HG02610 (cell line): Measurements from ENCODE around the gene NDUFB11.
A peak's percentile ranks its signal among the peaks of the same experiment; 100 is the strongest.

Experiments
- ATAC-seq: cut with Tn5 transposase; IDR thresholded peaks from one replicate; pipeline ENCODE4 v1.9.1; 2021; ENCODE audit warnings: mild to moderate bottlenecking, moderate library complexity; ENCODE audit not compliant: unreplicated experiment

NDUFB11 gene

DNA sequence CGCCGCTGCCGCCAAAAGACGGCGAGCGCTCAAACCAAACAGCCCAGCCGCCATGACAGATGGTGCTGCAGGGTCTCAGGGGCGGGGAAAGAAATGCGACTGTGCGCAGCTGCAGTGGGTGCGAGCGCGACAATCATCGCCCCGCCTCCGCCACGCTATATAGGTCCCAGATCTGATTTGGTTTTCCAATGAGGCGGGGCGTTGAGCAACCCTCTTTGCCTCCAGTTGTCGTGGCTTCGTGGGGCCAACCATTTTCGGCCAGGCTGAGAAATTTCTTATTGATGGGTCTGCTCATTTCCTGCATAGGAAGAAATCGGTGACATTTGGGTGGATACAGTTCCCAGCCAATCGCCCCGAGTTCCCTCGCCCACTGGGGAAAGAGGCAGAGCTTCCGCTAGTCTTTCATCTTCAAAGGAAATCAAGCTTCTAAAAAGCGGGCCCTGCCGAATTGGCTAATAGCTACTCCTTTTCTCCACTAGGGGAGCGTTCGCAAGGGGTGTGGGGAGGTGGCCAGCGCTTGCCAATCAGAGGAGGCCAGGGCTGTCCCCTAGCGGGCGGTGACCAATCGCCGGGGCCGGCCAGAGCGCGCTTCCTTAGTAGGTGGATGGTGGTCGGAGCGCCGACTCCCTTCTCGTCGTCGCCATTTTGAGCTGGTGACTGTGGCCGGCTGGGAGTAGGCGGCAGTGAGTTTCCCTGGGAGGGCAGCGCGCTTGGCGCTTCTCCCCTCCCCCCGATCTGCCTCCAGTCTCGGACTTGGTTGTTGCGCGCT lies at the start of gene NDUFB11, which contains the start of gene RBM10:
Gene NDUFB11 (minus strand): TSS at position 77 of the 769 bp plus-strand sequence. CDS start 23 bp downstream, at position 54.
Gene RBM10 (plus strand): TSS at position 596 of the 769 bp plus-strand sequence. CDS start 2,261 bp downstream, outside the sequence.
- peak; percentile 93 for ATAC-seq

DNA sequence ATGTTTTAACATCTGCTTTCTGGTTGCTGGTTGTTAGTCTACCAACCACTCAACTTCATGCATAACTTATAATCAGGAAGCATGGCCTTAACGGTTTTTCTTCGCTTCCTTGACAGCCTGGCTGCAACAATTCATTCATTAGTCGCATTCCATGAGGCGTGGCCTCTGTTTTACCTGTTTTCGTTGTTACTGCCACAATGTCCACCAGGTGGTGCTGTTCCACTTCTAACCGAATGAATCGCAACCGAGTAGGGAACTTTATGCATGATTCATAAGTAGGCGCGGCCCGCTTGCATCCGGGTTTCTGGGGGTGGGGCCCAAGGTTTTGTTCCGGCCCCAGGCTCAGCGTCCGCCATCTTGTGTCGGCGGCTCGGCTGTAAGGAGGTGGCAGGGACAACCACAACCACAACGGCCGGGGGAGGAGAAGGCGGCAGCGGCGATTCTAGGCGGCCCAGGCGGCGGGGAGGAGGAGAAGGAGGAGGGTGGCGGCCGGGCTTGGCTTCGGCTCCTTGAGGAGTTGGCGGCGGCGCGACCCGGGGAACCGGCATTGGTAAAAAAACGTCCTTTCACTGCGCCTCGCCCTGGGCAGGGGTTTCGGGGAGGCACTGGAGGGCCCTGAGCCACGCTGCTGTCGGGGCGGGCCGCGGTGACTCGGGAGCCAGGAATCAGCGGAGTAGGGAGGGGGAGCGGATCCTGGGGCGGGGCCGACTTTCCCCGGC lies 49.1 kb upstream of the NDUFB11 start, which contains the start of gene UBA1:
Gene UBA1 (plus strand): TSS at position 355 of the 719 bp plus-strand sequence. CDS start 4,974 bp downstream, outside the sequence.
- peak; percentile 62 for ATAC-seq

DNA sequence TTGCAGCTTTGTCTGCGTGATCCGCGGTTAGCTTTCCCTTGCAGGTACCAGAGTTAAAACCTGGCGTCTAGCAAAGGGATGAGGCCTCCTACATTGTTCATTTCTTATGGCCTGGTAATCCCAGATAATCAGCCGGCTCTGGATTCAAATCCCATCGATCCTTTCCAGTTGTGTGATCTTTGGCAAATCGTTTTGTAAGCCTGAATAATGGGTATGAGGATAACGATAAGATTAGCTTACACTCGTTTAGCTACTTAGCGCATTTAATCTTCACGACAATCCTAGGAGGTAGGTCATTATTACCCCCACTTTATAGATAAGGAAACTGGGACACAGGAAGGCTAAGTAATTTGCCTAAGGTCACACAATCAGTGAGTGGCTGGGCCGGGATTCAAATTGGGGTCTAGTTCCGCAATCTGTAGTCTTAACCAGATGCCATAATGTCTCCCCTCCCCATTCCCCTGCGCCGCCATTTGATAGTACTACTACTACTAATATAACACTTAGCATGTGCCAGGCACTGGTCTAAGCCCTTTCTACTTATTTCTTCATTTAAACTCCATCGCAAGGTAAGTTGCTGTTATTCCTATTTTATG lies 47.4 kb upstream of the NDUFB11 start:
- no peak for ATAC-seq

DNA sequence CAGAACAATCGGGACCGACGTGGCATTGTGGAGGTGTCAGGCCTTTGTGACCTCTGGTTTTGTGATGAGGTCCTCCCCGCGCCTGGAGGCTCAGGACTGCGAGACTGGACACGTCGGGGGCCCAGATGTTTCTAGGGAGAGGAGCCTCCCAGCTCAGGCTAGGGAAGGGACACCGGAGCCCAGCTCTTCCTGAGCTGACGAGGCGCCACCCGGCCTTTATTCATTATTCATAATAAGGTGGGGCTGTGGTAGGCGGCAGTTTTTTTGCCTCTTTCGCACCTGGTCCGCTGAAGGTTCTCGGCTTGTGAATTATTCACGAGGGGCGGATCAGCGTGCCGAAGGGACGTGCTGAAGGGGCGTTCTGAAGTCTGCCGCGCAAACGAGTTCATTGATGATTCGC lies 46.8 kb upstream of the NDUFB11 start:
- no peak for ATAC-seq

DNA sequence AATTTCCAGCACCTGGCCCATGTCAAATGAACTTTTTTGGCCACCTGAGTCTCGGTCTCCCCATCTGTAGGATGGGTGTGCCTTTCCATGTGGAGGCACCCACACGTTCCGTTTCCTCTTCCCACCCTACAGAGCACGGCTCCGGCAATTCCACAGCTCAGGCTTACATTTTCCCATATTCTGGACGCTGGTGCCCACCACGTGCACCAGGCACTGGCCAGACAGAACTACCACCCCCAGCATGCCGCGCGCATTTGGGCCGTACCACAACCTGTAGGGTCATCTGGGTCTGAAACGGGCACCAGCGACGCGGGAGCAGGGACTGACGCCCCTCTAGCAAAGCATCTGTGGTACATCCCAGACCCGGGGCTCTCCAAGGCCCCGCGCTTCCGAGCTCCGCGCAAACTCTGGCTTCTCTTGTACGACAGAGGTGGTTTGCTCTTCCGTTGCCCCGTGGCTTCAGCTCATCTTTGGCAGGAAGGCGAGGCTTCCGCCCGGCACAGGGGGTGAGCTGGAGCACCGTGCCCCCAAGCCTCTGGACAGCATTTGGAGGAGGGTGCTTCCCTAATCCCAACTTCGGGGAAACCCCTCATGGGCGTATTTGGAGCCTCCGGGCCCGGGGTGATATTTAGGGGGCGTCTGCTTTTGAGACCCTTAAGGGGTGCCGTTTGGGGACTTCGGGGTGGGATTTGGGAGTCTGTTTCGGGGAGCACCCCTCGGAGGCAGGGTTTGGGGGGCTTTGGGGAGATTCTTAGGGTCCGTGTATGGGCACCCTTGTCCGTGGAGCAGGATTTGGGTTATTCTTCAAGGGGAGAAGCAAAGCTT lies 46.2 kb upstream of the NDUFB11 start:
- ATAC-seq, result peak; percentile 78

DNA sequence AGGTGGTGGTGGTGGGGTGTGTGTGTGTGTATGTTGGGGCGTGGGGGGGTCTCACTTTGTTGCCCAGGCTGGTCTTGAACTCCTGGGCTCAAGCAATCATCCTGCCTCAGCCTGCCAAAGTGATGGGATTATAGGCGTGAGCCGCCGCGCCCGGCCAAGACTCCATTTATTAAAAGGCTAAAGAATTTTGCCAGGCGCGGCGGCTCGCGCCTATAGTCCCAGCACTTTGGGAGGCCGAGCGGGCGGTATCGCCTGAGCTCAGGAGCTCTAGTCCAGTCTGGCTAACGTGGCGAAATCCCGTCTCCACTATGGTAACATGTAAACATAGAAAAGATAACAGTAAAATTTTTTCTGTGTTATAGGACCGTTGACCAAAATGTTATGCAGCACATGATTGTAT lies 45.4 kb upstream of the NDUFB11 start:
- ATAC-seq, result no peak

DNA sequence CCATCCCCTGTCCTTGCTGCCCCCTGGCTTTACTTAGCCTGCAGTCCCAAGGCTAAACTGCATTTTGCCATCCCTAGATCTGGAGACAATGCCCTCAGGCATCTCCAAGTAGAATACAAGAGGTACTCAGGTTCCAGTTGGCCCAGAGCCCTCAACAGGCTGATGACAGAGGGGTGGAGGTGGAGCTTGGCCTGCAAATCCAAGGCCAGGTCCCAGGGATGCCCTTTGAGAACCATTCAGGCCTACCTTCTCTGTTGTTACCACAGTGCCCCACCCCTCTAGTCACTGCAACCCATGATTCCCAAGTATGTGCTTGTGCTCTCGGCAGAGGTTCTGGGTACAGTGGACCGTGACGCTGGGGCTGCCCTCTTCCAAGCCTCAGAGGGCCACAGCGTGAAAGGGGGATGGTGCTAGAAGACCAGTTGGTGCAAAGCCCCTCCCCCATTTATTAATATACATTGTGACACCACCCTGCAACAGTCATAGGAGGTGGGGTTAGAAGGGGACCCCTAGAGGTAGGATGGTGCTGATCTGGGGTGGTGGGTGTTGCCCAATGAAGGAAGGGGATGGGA lies 42.7 kb upstream of the NDUFB11 start:
- no peak for ATAC-seq

DNA sequence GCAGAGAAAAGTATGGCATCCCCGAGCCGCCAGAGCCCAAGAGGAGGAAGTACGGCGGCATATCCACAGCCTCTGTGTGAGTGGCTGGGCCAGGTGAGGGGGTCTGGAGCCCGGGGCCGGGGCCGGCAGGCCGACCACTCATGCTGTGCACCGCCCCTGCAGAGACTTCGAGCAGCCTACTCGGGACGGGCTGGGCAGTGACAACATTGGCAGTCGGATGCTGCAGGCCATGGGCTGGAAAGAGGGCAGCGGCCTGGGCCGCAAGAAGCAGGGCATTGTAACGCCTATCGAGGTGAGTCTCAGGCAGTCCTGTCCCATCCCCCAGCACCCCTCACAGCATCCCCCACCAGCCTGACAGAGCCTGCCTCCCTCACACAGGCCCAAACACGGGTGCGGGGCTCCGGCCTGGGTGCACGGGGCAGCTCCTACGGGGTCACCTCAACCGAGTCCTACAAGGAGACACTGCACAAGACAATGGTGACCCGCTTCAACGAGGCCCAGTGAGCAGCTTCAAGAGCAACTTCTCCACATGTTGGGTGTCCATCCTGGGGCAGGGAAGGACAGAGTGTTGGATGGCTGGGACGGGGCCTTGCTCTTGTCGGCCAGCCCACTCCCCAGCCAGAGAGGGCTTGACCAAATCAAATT lies 41.7 kb upstream of the NDUFB11 start:
- ATAC-seq, result no peak

DNA sequence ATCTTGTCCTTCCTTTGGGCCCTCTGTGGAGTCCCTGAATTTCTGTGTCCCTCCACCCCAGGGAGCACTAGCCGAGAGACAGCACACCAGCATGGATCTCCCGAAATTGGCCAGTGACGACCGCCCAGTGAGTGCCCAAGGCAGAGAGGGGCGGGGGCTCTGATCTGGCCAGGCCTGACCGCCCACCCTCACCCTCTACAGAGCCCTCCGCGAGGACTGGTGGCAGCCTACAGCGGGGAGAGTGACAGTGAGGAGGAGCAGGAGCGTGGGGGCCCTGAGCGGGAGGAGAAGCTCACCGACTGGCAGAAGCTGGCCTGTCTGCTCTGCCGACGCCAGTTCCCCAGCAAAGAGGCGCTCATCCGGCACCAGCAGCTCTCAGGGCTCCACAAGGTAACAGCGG lies 40.7 kb upstream of the NDUFB11 start:
- ATAC-seq, result no peak

DNA sequence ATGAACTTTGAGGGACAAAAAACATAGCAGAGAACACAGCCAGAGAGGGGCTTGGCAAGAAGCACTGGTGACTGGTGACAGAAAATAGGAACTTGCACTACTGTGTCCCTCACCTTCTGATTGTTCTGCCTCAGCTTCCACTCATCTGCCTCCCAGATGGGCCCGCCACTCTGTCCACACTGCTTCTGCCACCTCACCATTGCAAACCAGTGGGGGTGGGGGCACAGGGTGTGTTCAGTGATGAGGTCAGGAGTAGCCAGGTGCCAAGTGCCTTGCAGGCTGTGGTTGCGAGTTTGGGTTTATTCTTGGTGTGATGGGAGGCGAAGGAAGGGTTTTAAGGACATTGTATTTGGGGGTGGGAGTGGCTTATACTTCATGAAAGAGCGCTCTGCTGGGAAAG lies 40.0 kb upstream of the NDUFB11 start:
- ATAC-seq, result no peak

DNA sequence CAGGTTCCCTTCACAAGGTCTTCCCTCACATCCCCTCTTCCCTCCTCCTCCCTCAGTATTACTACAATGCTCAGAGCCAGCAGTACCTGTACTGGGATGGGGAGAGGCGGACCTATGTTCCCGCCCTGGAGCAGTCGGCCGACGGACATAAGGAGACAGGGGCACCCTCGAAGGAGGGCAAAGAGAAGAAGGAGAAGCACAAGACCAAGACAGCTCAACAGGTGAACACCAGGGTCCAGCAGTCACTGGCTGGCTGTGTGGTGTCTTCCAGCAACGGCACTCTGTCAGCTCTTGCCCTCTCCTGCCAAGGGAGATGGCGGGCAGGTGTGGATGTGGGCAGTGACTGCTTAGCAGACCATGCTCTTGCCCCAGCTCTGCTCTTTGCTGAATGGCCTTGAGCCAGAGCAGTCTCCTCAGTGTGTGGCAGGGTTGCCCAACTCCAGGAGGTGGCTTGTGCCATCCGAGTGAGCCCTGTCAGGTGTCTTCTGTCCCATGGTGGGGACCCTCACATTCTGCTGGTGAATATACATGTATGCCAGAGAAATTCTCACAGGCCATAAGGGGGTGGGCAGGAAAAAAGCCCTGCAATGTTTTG lies 37.7 kb upstream of the NDUFB11 start:
- no peak for ATAC-seq

DNA sequence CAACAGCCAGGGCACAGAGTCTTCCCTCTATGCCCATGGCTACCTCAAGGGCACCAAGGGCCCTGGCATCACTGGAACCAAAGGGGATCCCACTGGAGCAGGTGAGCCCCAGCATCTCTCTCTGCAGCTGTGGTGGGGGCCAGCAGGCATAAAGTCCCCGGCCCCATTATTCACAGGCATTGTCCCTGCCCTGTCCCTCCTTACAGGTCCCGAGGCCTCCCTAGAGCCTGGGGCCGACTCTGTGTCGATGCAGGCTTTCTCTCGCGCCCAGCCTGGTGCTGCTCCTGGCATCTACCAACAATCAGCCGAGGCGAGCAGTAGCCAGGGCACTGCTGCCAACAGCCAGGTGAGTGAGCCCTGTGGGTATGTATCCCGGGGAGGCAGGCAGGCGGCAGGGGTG lies 36.8 kb upstream of the NDUFB11 start:
- no peak for ATAC-seq

DNA sequence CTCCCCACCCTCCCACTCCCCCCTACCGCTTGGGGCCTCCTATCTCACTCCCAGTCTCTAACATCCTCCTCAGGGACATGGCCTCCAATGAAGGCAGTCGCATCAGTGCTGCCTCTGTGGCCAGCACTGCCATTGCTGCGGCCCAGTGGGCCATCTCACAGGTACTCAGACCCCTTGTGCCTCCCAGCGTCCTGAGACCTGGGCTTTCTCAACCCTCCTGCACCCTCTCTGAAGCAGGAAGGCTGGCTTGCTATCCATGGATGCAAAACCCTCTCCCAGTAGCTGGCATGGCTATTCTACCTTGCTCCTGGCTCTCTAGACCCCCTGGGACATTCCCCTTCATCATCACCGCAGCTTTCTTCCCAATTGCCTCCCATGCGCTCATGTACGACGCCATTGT lies 35.8 kb upstream of the NDUFB11 start:
- ATAC-seq, result no peak

DNA sequence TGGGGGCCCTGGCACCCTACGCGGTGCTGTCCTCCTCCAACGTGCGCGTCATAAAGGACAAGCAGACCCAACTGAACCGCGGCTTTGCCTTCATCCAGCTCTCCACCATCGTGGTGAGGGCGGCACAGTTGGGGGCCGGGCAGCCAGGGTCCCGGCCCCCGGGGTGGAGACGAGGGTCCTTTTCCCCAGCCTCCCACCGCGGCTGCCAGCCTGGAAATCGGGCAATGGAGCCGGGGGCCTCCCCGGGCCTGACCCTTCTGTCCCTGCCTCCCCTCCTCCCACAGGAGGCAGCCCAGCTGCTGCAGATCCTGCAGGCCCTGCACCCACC lies 35.4 kb upstream of the NDUFB11 start:
- no peak for ATAC-seq

DNA sequence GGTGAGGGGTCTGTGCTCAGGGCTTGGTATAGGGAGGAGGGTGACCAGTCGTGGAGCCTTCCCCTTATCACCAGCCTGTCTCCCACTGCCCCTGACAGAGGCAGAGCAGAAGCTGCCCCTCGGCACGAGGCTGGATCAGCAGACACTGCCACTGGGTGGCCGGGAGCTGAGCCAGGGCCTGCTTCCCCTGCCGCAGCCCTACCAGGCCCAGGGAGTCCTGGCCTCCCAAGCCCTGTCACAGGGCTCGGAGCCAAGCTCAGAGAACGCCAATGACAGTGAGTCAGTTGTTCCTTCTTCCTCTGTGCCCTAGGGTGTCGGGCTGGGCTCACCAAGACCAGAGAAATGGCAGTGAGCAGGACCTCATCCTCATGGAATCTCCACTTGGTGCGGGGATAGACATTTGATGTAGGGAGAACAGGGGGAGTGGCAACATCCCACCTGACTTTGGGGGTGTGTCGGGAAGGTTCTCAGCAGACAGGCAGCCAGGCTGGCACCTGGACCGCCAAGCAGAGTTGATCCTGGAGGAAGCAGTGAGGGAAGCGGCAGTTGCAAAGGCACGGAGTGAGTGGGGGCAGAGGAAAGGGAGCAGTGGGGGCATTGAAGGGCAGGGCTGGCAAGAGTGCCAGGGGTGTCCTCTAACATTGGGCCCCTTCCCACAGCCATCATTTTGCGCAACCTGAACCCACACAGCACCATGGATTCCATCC lies 34.9 kb upstream of the NDUFB11 start:
- no peak for ATAC-seq

DNA sequence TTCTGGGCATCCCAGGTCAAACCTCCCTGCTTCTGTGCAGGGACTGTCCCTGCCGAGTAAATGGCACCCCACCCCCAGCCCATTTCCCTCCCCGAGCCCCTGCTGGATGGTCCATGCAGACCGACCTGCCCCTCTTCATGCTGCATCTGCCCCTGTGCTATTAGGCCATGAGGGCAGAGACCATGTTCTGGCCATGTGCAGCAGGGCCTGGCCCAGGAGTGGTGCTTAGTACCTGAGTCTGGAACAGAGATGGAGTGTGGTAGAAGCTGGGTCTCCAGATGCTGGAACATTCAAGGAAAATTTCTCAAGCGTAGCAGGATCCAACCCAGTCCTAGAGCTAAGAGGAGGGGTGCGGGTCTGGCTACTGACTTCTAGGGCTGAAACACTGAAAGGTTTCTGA lies 33.8 kb upstream of the NDUFB11 start:
- ATAC-seq, result no peak

DNA sequence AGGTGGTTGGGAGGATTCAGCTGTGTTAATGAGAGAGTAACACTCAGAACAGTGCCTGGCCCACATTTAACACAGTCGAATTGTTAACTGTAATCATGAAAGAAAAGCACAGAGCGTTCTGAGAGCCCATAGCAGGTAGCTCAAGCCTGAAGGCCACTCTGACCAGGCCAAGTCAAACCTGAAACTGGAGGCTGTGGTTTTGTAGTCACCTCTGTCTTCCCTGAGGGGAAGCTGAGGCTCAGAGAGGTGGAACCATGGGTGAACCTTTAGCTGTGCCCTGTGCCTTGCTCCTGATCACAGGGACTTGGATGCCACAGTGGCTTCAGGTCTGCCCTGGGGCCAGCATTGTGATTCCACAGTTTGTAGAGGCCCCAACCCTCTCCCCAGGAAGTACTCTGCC lies 32.6 kb upstream of the NDUFB11 start:
- no peak for ATAC-seq

DNA sequence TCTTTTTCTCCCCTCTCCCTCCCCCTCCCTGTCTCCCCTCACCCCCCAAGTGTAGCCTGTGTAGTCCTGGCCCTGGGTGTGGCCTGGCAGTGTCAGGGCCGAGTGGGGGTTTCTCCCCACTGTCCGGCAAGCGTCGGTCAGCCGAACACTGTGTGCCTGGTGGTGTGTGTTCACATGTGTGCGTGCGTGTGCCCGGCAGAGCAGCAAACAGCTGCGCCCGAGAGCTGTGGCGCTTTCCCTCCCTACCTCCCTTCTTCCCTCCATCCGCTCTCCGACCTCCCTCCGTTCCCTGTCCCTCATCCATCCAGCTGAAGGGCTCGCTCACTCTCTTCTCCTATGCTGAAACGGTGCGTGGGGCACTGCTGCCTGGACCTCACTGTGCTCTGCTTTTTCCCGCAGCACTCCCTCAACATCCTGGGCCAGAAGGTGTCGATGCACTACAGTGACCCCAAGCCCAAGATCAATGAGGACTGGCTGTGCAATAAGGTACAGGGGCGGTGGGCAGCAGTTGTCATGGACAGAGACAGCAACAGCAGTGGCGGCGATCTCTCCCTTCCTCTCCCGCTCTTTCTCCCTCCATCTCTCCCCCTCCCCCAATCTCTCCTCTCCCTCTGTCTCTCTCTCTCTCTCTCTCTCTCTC lies 31.7 kb upstream of the NDUFB11 start:
- no peak for ATAC-seq

DNA sequence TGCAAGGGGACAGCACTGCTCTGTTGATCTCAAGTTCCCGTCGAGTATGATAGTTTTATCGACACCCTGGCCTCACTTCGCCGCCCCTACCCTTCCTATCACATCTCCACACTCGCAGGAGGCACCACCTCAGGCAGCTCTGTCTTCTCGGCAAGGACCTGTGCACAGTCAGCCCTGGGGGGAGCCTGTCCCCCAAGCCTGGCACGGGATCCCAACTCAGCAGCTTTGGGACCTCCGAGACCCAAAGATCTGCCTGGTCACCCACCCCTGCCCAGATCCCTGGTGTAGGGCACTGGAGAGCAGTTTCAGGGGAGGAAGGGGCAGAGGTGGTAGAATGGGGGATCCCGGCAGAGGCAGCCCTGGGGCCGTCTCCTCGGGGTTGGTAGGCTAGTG lies 31.1 kb upstream of the NDUFB11 start:
- no peak for ATAC-seq
